GM12878 (cell line): ENCODE results near the gene CERK. TPM values are rescaled to one million over a fixed set of nuclear protein-coding genes. Genes with fewer than 3 reads are reported as not detected.

ENCODE experiments used
- ATAC-seq: fragments of 200-7000 bp; cut with Tn5 transposase; 3 replicates; pipeline ENCODE4 v1.9.1; 2020; ENCODE audit warnings: mild to moderate bottlenecking, moderate library complexity
- BruUV-seq: library from RNA; stranded (reverse); fragments of 400-500 nt; replicated peaks from 2 replicates; lab custom pipeline; 2021; lab: Mats Ljungman, UMichigan
- CTCF ChIA-PET: fragments of 300-600 bp; sonication (Branson Sonifier 250); formaldehyde crosslinking; extraction: SDS; loops from one replicate; lab custom pipeline; 2021; ENCODE audit warnings: inconsistent platforms; lab: Yijun Ruan, JAX
- POLR2A ChIA-PET: fragments of 350-600 bp; formaldehyde crosslinking; extraction: SDS; loops from one replicate; lab custom pipeline; 2021; ENCODE audit warnings: inconsistent platforms; lab: Charles Lee
- RAD21 ChIA-PET: fragments of 300-600 bp; sonication (Branson Sonifier 250); formaldehyde crosslinking; loops from one replicate; lab custom pipeline; 2023; ENCODE audit warnings: antibody characterized with exemption; ENCODE audit not compliant: unreplicated experiment; lab: Charles Lee
- SMC1A ChIA-PET: fragments of 300-600 bp; sonication (Branson Sonifier 250); formaldehyde crosslinking; loops from one replicate; lab custom pipeline; 2023; ENCODE audit not compliant: unreplicated experiment, uncharacterized antibody; lab: Charles Lee
- DNase-seq: peaks from one replicate; pipeline ENCODE4 v3.0.0-alpha.2; 2011; ENCODE audit warnings: low read depth, low spot score
- FAIRE-seq: peaks from 3 replicates; lab custom pipeline; 2011; peaks lifted over from hg19 to GRCh38; lab: Jason Lieb, UNC
- H2AFZ ChIP-seq: 2 replicates; pipeline ENCODE4 v1.6.0; 2011; ENCODE audit warnings: low read depth, low read length, control low read depth; ENCODE audit not compliant: control insufficient read depth
- H3K27ac ChIP-seq: 2 replicates; pipeline ENCODE4 v1.5.1; 2011; ENCODE audit warnings: control low read depth; ENCODE audit not compliant: control insufficient read depth, insufficient read depth
- H3K27me3 ChIP-seq, 2 experiments: replicated peaks in 1 of 2; 2 replicates each; pipeline versions ENCODE4 v1.6.0 to v1.6.1; 2011; ENCODE audit warnings: low read length in 1 of 2; ENCODE audit not compliant: control insufficient read depth in 2 of 2, insufficient read depth in 2 of 2
- H3K36me3 ChIP-seq, 2 experiments: 2 replicates each; pipeline ENCODE4 v1.5.1; 2011; ENCODE audit warnings: low read length in 1 of 2; ENCODE audit not compliant: control insufficient read depth in 2 of 2, insufficient read depth in 2 of 2
- H3K4me1 ChIP-seq: 2 replicates; pipeline ENCODE4 v1.6.1; 2011; ENCODE audit warnings: mild to moderate bottlenecking, low read length, moderate library complexity, mixed read lengths; ENCODE audit not compliant: control insufficient read depth, insufficient read depth
- H3K4me2 ChIP-seq: 2 replicates; pipeline ENCODE4 v1.6.0; 2011; ENCODE audit warnings: control low read depth; ENCODE audit not compliant: control insufficient read depth, insufficient read depth
- H3K4me3 ChIP-seq: fragments of 200-600 bp; sonication (generic); 2 replicates; pipeline ENCODE4 v1.5.1; 2016
- H3K79me2 ChIP-seq: 2 replicates; pipeline ENCODE4 v1.6.0; 2011; ENCODE audit warnings: low read length; ENCODE audit not compliant: control insufficient read depth, insufficient read depth
- H3K9ac ChIP-seq: 2 replicates; pipeline ENCODE4 v1.8.0; 2011; ENCODE audit warnings: low read length, control low read depth, mixed read lengths; ENCODE audit not compliant: control insufficient read depth, insufficient read depth
- H3K9me3 ChIP-seq: replicated peaks from 3 replicates; pipeline ENCODE4 v1.5.1; 2011; ENCODE audit warnings: mild to moderate bottlenecking, low read length; ENCODE audit not compliant: control insufficient read depth, insufficient read depth
- H4K20me1 ChIP-seq: 2 replicates; pipeline ENCODE4 v1.6.0; 2011; ENCODE audit not compliant: control insufficient read depth, insufficient read depth
- ATF7 ChIP-seq: fragments of 450-650 bp; IDR thresholded peaks from 2 replicates; pipeline ENCODE4 v1.6.1; 2016; ENCODE audit warnings: low read depth, mild to moderate bottlenecking
- BCL11A ChIP-seq: IDR thresholded peaks from 2 replicates; pipeline ENCODE4 v1.6.1; 2011; ENCODE audit warnings: low read depth, low read length
- BMI1 ChIP-seq: fragments of 450-650 bp; IDR thresholded peaks from 2 replicates; pipeline ENCODE4 v1.6.1; 2016; ENCODE audit warnings: mild to moderate bottlenecking, moderate library complexity, borderline replicate concordance
- CREB1 ChIP-seq: IDR thresholded peaks from 2 replicates; pipeline ENCODE4 v1.6.1; 2012; ENCODE audit warnings: low read depth, mild to moderate bottlenecking, inconsistent platforms
- RB1 ChIP-seq: fragments of 450-650 bp; formaldehyde crosslinking; IDR thresholded peaks from 2 replicates; pipeline ENCODE4 v1.6.1; 2017; ENCODE audit warnings: mild to moderate bottlenecking, borderline replicate concordance
- SIX5 ChIP-seq: IDR thresholded peaks from 2 replicates; pipeline ENCODE4 v1.6.1; 2011; ENCODE audit warnings: mild to moderate bottlenecking, low read depth, low read length, moderate library complexity; ENCODE audit not compliant: severe bottlenecking
- TCF12 ChIP-seq: IDR thresholded peaks from 2 replicates; pipeline ENCODE4 v1.6.1; 2011; ENCODE audit warnings: low read depth, mild to moderate bottlenecking, low read length
- WRNIP1 ChIP-seq: IDR thresholded peaks from 2 replicates; pipeline ENCODE4 v1.6.1; 2011; ENCODE audit warnings: low read depth, low read length, improper control_type of control experiment, borderline replicate concordance
- WGBS: methylation state at CpG from one replicate; pipeline ENCODE4 v1.1.6; 2016; ENCODE audit warnings: low lambda C conversion rate; ENCODE audit not compliant: insufficient replicate concordance, insufficient coverage; ENCODE audit errors: missing lambda C conversion rate; 5-methylcytosine and 5-hydroxymethylcytosine counted together
- in situ Hi-C: fragments of 300-500 bp; cut with MboI; formaldehyde crosslinking; loops from 9 replicates; pipeline ENCODE4 v1.14.3; 2018; ENCODE audit warnings: mixed read lengths
- intact Hi-C: fragments of 100-400 bp; cut with micrococcal nuclease; formaldehyde crosslinking; loops from one replicate; pipeline ENCODE4 v1.14.2; 2022; ENCODE audit not compliant: unreplicated experiment
- polyA plus RNA-seq, 11 experiments: library from polyadenylated mRNA; depleted of rRNA in 4 of 11; unstranded in 6 of 11; stranded (reverse) in 5 of 11; fragments of >200 nt; fragmentation: Nextera tagmentation in 4 of 11; fragmentation: Illumina TruSeq in 1 of 11; extraction: Ambion mirVana in 4 of 11; extraction: Trizol in 1 of 11; gene quantifications; 1 replicate in 1 of 11; 2 replicates in 10 of 11; pipeline versions ENCODE4 v1.2.1 to v1.2.3, GENCODE V29; 2011 to 2016; ENCODE audit warnings: inconsistent platforms in 2 of 11, missing spikeins in 2 of 11, low read depth in 1 of 11
- total RNA-seq, 4 experiments: library from RNA; depleted of rRNA in 3 of 4; stranded (reverse); fragments of >200 nt in 3 of 4; fragmentation: Illumina TruSeq in 1 of 4; extraction: Trizol in 1 of 4; gene quantifications; 2 replicates each; pipeline versions ENCODE4 v1.2.1 to v1.2.3, GENCODE V29; 2013 to 2021
- TF ChIP-seq, protein P1 (sequence below): IDR thresholded peaks from 2 replicates; pipeline ENCODE4 v1.6.1; 2012; ENCODE audit warnings: mild to moderate bottlenecking, low read depth, low read length
- TF ChIP-seq, protein P2 (sequence below): fragments of 450-650 bp; IDR thresholded peaks from 2 replicates; pipeline ENCODE4 v1.6.1; 2017; ENCODE audit warnings: antibody characterized with exemption, mild to moderate bottlenecking, moderate library complexity
- TF ChIP-seq, protein P3 (sequence below): IDR thresholded peaks from 2 replicates; pipeline ENCODE4 v1.6.1; 2011; ENCODE audit warnings: borderline replicate concordance, low read depth, mild to moderate bottlenecking, moderate library complexity, low read length; ENCODE audit not compliant: insufficient read depth, poor library complexity, severe bottlenecking
- TF ChIP-seq, protein P4 (sequence below): IDR thresholded peaks from 2 replicates; pipeline ENCODE4 v1.6.1; 2012; ENCODE audit warnings: low read length, inconsistent platforms

Gene CERK
- total and polyA plus RNA-seq, 10 of the 15 experiments (the other 5 are each of a cell fraction or from before 2014, with no cell fraction given): 4.0 to 41.1 (median 30.2) TPM

DNA sequence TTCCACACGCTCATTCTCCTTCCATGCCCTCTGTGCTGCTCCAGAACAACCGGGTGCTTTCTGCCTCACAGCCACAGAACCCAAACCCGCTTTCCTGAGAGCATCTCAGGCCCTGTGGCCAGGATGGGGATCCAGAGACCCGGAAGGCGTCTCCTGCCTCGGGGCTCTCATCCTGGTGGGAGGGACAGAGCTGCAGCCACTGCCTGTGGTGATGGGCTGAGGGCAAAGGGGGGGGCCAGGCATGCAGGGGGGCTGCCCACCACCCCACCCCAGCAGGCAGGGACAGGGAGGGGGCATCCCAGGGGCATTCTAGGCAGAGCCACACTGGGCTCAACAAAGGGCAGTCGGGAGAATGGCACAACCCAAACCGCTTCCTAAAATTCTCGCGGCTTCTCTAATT lies 41.4 kb downstream of the CERK start (continued):
- TF ChIP-seq, protein P1, sequence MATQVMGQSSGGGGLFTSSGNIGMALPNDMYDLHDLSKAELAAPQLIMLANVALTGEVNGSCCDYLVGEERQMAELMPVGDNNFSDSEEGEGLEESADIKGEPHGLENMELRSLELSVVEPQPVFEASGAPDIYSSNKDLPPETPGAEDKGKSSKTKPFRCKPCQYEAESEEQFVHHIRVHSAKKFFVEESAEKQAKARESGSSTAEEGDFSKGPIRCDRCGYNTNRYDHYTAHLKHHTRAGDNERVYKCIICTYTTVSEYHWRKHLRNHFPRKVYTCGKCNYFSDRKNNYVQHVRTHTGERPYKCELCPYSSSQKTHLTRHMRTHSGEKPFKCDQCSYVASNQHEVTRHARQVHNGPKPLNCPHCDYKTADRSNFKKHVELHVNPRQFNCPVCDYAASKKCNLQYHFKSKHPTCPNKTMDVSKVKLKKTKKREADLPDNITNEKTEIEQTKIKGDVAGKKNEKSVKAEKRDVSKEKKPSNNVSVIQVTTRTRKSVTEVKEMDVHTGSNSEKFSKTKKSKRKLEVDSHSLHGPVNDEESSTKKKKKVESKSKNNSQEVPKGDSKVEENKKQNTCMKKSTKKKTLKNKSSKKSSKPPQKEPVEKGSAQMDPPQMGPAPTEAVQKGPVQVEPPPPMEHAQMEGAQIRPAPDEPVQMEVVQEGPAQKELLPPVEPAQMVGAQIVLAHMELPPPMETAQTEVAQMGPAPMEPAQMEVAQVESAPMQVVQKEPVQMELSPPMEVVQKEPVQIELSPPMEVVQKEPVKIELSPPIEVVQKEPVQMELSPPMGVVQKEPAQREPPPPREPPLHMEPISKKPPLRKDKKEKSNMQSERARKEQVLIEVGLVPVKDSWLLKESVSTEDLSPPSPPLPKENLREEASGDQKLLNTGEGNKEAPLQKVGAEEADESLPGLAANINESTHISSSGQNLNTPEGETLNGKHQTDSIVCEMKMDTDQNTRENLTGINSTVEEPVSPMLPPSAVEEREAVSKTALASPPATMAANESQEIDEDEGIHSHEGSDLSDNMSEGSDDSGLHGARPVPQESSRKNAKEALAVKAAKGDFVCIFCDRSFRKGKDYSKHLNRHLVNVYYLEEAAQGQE: no peak

DNA sequence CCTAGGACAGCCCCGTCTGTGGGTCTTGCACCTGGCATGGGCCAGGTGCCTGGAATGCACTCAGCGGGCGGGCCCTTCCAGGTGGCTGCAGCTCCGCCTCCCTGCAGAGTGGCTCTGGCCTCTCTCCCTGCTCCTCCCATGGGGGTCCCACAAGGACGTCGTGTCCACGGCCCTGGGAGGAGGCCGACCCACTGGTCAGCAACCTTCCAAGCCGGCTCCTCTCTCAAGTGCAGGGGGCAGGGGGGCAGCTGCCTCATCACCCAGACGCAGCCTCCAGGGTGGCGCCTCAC lies 41.9 kb downstream of the CERK start:
- RAD21 ChIA-PET: no interaction called here
- H3K4me3 ChIP-seq: no peak overlapping the region
- H3K9ac ChIP-seq: no peak overlapping the region
- no peaks in the 10 kb centered on the region for H3K27me3 ChIP-seq
- ATAC-seq (no peak), FAIRE-seq (no peak), DNase-seq (no peak)
- H3K79me2 ChIP-seq: no peaks in the 10 kb centered on the region
- no peak overlapping the region for H3K4me2 ChIP-seq
- peaks cover 19 to 27% of the 10 kb centered on the region in 2 experiments; a peak in 3 of 4 replicates for H3K36me3 ChIP-seq
- 98% methylated on average over 7 of the region's 11 CpGs for WGBS
- SMC1A ChIA-PET: no interaction called here
- in situ Hi-C loops (no loop called here), intact Hi-C loops (no loop called here)
- TF ChIP-seq, protein P2, sequence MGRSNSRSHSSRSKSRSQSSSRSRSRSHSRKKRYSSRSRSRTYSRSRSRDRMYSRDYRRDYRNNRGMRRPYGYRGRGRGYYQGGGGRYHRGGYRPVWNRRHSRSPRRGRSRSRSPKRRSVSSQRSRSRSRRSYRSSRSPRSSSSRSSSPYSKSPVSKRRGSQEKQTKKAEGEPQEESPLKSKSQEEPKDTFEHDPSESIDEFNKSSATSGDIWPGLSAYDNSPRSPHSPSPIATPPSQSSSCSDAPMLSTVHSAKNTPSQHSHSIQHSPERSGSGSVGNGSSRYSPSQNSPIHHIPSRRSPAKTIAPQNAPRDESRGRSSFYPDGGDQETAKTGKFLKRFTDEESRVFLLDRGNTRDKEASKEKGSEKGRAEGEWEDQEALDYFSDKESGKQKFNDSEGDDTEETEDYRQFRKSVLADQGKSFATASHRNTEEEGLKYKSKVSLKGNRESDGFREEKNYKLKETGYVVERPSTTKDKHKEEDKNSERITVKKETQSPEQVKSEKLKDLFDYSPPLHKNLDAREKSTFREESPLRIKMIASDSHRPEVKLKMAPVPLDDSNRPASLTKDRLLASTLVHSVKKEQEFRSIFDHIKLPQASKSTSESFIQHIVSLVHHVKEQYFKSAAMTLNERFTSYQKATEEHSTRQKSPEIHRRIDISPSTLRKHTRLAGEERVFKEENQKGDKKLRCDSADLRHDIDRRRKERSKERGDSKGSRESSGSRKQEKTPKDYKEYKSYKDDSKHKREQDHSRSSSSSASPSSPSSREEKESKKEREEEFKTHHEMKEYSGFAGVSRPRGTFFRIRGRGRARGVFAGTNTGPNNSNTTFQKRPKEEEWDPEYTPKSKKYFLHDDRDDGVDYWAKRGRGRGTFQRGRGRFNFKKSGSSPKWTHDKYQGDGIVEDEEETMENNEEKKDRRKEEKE: no peak
- TF ChIP-seq, protein P3, sequence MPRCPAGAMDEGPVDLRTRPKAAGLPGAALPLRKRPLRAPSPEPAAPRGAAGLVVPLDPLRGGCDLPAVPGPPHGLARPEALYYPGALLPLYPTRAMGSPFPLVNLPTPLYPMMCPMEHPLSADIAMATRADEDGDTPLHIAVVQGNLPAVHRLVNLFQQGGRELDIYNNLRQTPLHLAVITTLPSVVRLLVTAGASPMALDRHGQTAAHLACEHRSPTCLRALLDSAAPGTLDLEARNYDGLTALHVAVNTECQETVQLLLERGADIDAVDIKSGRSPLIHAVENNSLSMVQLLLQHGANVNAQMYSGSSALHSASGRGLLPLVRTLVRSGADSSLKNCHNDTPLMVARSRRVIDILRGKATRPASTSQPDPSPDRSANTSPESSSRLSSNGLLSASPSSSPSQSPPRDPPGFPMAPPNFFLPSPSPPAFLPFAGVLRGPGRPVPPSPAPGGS: no peak
- TF ChIP-seq, protein P4, sequence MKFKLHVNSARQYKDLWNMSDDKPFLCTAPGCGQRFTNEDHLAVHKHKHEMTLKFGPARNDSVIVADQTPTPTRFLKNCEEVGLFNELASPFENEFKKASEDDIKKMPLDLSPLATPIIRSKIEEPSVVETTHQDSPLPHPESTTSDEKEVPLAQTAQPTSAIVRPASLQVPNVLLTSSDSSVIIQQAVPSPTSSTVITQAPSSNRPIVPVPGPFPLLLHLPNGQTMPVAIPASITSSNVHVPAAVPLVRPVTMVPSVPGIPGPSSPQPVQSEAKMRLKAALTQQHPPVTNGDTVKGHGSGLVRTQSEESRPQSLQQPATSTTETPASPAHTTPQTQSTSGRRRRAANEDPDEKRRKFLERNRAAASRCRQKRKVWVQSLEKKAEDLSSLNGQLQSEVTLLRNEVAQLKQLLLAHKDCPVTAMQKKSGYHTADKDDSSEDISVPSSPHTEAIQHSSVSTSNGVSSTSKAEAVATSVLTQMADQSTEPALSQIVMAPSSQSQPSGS: no peak
- TF ChIP-seq SIX5 (no peak), TCF12 (no peak), RB1 (no peak), WRNIP1 (no peak), BCL11A (no peak), BMI1 (no peak), ATF7 (no peak), CREB1 (no peak)
- H3K9me3 ChIP-seq: no peaks in the 10 kb centered on the region
- H3K27ac ChIP-seq: no peak overlapping the region
- POLR2A ChIA-PET: no interaction called here
- H2AFZ ChIP-seq: no peak overlapping the region
- no peaks in the 10 kb centered on the region for H3K4me1 ChIP-seq
- CTCF ChIA-PET: no interaction called here
- BruUV-seq: no TSS peak
- H4K20me1 ChIP-seq: no peaks in the 10 kb centered on the region
